Upper lobe of left lung (tissue), 4 donors: ENCODE measurements around the gene TMEM247.

Experiments
- POLR2A ChIP-seq, 4 donors: fragments of 450-650 bp; IDR thresholded peaks; one replicate each; pipeline ENCODE4 v1.5.1; 2016 to 2017; ENCODE audit warnings: antibody characterized with exemption in 4 of 4, mild to moderate bottlenecking in 2 of 4
- POLR2AphosphoS5 ChIP-seq, 2 donors: sonication (generic); formaldehyde crosslinking; IDR thresholded peaks; one replicate each; pipeline ENCODE4 v1.5.1; 2017; ENCODE audit warnings: antibody characterized with exemption in 2 of 2
- TF ChIP-seq, protein P1 (sequence below), 6 experiments: fragments of 450-650 bp in 4 of 6; fragments of 200-600 bp in 2 of 6; sonication (generic) in 2 of 6; IDR thresholded peaks; one replicate each; pipeline ENCODE4 v1.5.1; 2016 to 2019; ENCODE audit warnings: antibody characterized with exemption in 6 of 6

DNA sequence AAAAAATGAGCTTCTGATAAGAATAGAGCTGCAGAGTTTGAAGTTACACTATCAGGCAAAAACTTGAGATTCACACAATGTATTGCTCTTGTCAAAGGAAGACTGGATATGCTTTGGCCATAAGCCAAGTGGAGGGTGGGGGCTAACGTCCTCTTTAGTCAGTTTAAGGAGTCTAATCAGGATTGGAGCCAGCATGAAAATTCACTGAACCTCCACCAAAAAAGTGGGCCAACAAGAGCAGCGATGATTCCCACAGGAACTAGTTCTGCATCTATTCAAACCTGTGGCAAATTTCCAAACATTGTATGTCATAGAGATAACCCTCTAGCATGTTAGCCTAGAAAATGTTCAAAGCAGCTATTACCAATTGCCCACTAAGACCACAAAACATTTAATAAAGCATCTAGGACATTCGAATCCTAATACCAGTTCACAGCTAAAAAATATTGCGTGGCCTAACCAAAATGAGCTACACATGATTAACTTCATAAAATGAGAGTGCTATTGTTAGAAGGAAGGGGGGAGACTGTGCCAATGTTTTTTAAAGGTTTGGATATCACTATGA, 43.5 kb upstream of the TMEM247 start:
- TF ChIP-seq POLR2AphosphoS5 (IDR thresholded peaks at IDR 0.05) (no peak), POLR2A (IDR thresholded peaks at IDR 0.05) (no peak)
- TF ChIP-seq, protein P1, sequence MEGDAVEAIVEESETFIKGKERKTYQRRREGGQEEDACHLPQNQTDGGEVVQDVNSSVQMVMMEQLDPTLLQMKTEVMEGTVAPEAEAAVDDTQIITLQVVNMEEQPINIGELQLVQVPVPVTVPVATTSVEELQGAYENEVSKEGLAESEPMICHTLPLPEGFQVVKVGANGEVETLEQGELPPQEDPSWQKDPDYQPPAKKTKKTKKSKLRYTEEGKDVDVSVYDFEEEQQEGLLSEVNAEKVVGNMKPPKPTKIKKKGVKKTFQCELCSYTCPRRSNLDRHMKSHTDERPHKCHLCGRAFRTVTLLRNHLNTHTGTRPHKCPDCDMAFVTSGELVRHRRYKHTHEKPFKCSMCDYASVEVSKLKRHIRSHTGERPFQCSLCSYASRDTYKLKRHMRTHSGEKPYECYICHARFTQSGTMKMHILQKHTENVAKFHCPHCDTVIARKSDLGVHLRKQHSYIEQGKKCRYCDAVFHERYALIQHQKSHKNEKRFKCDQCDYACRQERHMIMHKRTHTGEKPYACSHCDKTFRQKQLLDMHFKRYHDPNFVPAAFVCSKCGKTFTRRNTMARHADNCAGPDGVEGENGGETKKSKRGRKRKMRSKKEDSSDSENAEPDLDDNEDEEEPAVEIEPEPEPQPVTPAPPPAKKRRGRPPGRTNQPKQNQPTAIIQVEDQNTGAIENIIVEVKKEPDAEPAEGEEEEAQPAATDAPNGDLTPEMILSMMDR (IDR thresholded peaks at IDR 0.05) = no peak
